Testis (tissue), 3 donors: ENCODE data around the gene LRRC2. TPM values are rescaled to one million over a fixed set of nuclear protein-coding genes. Genes with fewer than 3 reads are reported as not detected.

Experiments
- DNase-seq: peaks from one replicate; pipeline ENCODE4 v3.0.0-alpha.2; 2019
- H3K27ac ChIP-seq, 2 donors: fragments of 200-600 bp; sonication (generic); one replicate each; pipeline ENCODE4 v1.5.1; 2019
- H3K27me3 ChIP-seq: fragments of 200-600 bp; sonication (generic); one replicate; pipeline ENCODE4 v1.5.1; 2019
- H3K36me3 ChIP-seq: fragments of 200-600 bp; sonication (generic); one replicate; pipeline ENCODE4 v1.5.1; 2017; ENCODE audit warnings: low read depth; ENCODE audit errors: missing control alignments
- H3K4me1 ChIP-seq: fragments of 200-600 bp; sonication (generic); one replicate; pipeline ENCODE4 v1.5.1; 2019
- H3K4me3 ChIP-seq, 2 donors: fragments of 200-600 bp; sonication (generic); one replicate each; pipeline ENCODE4 v1.5.1; 2017 to 2019
- H3K9me3 ChIP-seq: fragments of 200-600 bp; sonication (generic); one replicate; pipeline ENCODE4 v1.5.1; 2017
- CTCF ChIP-seq, 3 experiments: fragments of 450-650 bp in 2 of 3; fragments of 200-600 bp in 1 of 3; sonication (generic) in 1 of 3; IDR thresholded peaks; one replicate each; pipeline ENCODE4 v1.5.1; 2016 to 2019; ENCODE audit warnings: antibody characterized with exemption in 3 of 3, mild to moderate bottlenecking in 2 of 3, moderate library complexity in 1 of 3
- POLR2A ChIP-seq: fragments of 450-650 bp; IDR thresholded peaks from one replicate; pipeline ENCODE4 v1.6.1; 2017; ENCODE audit warnings: antibody characterized with exemption, mild to moderate bottlenecking, moderate library complexity
- WGBS, 2 donors: methylation state at CpG; one replicate each; pipeline ENCODE4 v1.1.5; 2018; 5-methylcytosine and 5-hydroxymethylcytosine counted together
- intact Hi-C: fragments of 100-400 bp; cut with DNase I; formaldehyde crosslinking; loops from one replicate; pipeline ENCODE4 v1.15.1; 2023; ENCODE audit warnings: low total_unique reads
- polyA plus RNA-seq: library from polyadenylated mRNA; stranded (reverse); fragments of 350-450 nt; fragmentation: Illumina TruSeq; extraction: RNeasy Lipid Tissue Mini Kit (QIAGEN cat#74804); gene quantifications from one replicate; pipeline ENCODE4 v1.2.3, GENCODE V29; 2014; ENCODE audit warnings: low read depth, low replicate concordance; ENCODE audit not compliant: insufficient read depth
- total RNA-seq, 2 donors: library from RNA; depleted of rRNA; stranded (reverse); fragments of >200 nt; gene quantifications; one replicate each; pipeline ENCODE4 v1.2.3, GENCODE V29; 2016

LRRC2 gene
- total and polyA plus RNA-seq, 3 donors from 2014 or later = 0.71 to 2.2 (median 0.99) TPM

- Histone ChIP-seq H3K36me3 (no peaks in the 10 kb centered on the region), H3K27ac (no peak overlapping the region), H3K27me3 (no peaks in the 10 kb centered on the region), H3K4me1 (no peaks in the 10 kb centered on the region), H3K9me3 (no peaks in the 10 kb centered on the region), H3K4me3 (no peak overlapping the region)
- no peak for TF ChIP-seq POLR2A
- no peak for DNase-seq
- intact Hi-C loops = no loop called here
- 64 to 82% methylated on average over 2 of the region's 2 CpGs for WGBS, 2 donors
These were observed 38.0 kb upstream of the LRRC2 start for GRCh38 chr3:46604127-46604526.

GRCh38 chr3:46603446-46604046, 37.4 kb upstream of the LRRC2 start:
- Histone ChIP-seq H3K4me3 (no peak overlapping the region), H3K36me3 (no peaks in the 10 kb centered on the region), H3K27ac (no peak overlapping the region), H3K27me3 (no peaks in the 10 kb centered on the region), H3K4me1 (no peaks in the 10 kb centered on the region), H3K9me3 (no peaks in the 10 kb centered on the region)
- intact Hi-C loops = no loop called here
- WGBS, 2 donors = 51 to 59% methylated on average over 1 of the region's 1 CpG
- TF ChIP-seq POLR2A = no peak
- TF ChIP-seq CTCF (IDR thresholded peaks at IDR 0.05) = no peak
- no peak for DNase-seq

- WGBS, 2 donors = 86 to 97% methylated on average over 3 to 5 of the region's 5 CpGs
- no peaks in the 10 kb centered on the region for H3K27me3 ChIP-seq
- H3K36me3 ChIP-seq = no peaks in the 10 kb centered on the region
- intact Hi-C loops = no loop called here
- no peaks in the 10 kb centered on the region for H3K9me3 ChIP-seq
- no peaks in the 10 kb centered on the region for H3K4me1 ChIP-seq
- TF ChIP-seq POLR2A (no peak), CTCF (IDR thresholded peaks at IDR 0.05) (no peak)
- no peak for DNase-seq
- H3K27ac ChIP-seq = no peak overlapping the region
- no peak overlapping the region for H3K4me3 ChIP-seq
These were observed 33.5 kb upstream of the LRRC2 start for GRCh38 chr3:46599590-46599989.

GRCh38 chr3:46595819-46596314, 29.8 kb upstream of the LRRC2 start:
- Histone ChIP-seq H3K27ac (no peak overlapping the region), H3K36me3 (no peaks in the 10 kb centered on the region), H3K4me3 (no peak overlapping the region), H3K9me3 (no peaks in the 10 kb centered on the region), H3K27me3 (no peaks in the 10 kb centered on the region), H3K4me1 (no peaks in the 10 kb centered on the region)
- WGBS, 2 donors = 87 to 89% methylated on average over 8 of the region's 8 CpGs
- intact Hi-C loops = no loop called here
- TF ChIP-seq CTCF (IDR thresholded peaks at IDR 0.05) = no peak
- no peak for DNase-seq

GRCh38 chr3:46594723-46595122, 28.6 kb upstream of the LRRC2 start:
- H3K27me3 ChIP-seq = no peaks in the 10 kb centered on the region
- no peaks in the 10 kb centered on the region for H3K9me3 ChIP-seq
- no peak for TF ChIP-seq CTCF (IDR thresholded peaks at IDR 0.05)
- TF ChIP-seq POLR2A = no peak
- H3K27ac ChIP-seq = no peak overlapping the region
- H3K4me3 ChIP-seq = no peak overlapping the region
- intact Hi-C loops = no loop called here
- H3K36me3 ChIP-seq = no peaks in the 10 kb centered on the region
- H3K4me1 ChIP-seq = no peaks in the 10 kb centered on the region
- no peak for DNase-seq
- WGBS, 2 donors = 91 to 93% methylated on average over 4 of the region's 4 CpGs
